Measurements from ENCODE around the gene TRAK2.
"Not testable (repeated sequence)": the region's sequence is repeated elsewhere in the genome, so short reads cannot be mapped to it uniquely, and the experiment has no call there.

Gene TRAK2
- total RNA-seq: 120 reads per million, percentile 86 among the genes with 10 or more reads in this experiment

DNA sequence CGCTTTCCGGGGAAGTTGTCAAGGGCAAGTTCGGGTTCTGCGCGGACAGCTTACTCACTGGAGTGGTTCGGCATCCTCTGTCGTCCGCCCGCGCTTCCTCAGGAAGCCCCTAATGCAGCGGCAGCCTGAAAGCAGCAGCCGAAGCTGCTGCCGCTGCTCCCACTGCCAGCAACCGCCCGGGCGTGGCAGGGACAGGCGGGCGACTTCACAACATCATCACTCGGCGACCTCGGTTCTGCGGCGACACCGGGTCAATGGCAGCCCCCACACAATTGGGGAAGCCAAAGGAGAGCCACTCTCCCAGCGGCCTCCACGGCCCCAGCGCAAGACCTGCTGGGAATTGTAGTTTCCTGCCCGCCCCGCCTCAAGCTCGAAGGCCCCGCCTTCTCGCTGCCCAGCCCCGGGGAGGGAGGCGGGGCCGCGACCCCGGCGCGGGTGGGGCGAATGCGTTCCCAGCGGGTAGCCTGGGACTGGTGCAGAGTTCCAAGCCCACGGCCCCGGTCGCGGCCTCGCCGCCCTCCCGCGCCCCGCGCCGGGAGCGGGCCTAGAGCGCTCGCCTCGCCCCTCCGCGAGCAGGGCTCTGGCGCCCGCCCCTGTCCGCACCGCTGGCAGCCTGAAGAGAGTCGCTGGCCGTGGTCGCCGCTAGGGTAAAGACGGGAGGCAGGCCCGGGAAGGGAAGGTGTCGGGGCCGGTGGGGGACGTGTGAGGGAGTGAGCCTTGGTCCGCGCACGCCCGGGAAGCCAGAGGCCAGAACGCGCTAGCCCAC, at the start of gene TRAK2, which contains the start of gene STRADB:
Gene TRAK2, minus strand, starts transcription at position 167 of the 766 bp plus-strand sequence. CDS start 30,951 bp downstream, outside the sequence.
Gene STRADB, plus strand, starts transcription at position 449 of the 766 bp plus-strand sequence. CDS start 3,101 bp downstream, outside the sequence.
- DNase-seq: peak; percentile 95

- no peak for DNase-seq
Observed at GRCh38 chr2:201500534-201500933, 49.3 kb upstream of the TRAK2 start.

GRCh38 chr2:201496785-201497184, 45.5 kb upstream of the TRAK2 start:
- DNase-seq: no peak

GRCh38 chr2:201490291-201490690, 39.0 kb upstream of the TRAK2 start:
- DNase-seq: no peak

GRCh38 chr2:201484805-201485204, 33.5 kb upstream of the TRAK2 start:
- no peak for DNase-seq

DNA sequence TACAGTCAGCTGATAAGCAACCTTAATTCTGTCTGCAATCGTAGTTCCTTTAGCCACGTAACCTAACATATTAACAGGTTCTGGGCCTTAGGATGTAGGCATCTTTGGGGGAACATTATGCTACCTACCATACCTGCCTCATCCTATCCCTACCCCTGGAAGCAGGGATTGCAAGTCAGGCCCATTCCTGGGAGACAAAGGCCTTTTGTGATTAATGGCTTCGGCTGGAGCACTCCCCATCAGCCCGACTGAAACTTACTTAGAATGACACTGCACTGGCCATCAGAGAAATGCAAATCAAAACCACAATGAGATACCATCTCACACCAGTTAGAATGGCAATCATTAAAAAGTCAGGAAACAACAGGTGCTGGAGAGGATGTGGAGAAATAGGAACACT, 32.5 kb upstream of the TRAK2 start:
- not testable (repeated sequence) for DNase-seq

GRCh38 chr2:201483342-201483741, 32.1 kb upstream of the TRAK2 start:
- no peak for DNase-seq

- no peak for DNase-seq
Observed at GRCh38 chr2:201482543-201482942, 31.3 kb upstream of the TRAK2 start.

DNA sequence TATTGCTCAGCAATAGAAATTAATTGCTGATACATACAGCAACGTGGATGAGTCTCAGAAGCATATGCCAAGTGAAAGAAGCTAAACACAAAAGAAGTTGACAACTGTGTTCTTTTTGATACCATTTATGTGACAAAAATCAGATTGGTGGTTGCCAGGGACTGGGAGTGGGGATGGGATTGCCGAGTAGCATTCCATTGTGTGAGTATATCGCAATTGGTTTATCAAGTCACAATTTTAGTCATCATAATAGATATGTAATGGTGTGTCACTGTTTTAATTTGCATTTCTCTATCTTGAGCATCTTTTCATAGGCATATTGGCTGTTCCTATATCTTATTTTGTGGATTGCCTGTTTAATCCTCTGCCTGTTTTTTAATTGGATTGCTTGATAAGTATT, 21.2 kb upstream of the TRAK2 start:
- no peak for DNase-seq

- no peak for DNase-seq
Observed at GRCh38 chr2:201471732-201472393, 20.6 kb upstream of the TRAK2 start.

DNA sequence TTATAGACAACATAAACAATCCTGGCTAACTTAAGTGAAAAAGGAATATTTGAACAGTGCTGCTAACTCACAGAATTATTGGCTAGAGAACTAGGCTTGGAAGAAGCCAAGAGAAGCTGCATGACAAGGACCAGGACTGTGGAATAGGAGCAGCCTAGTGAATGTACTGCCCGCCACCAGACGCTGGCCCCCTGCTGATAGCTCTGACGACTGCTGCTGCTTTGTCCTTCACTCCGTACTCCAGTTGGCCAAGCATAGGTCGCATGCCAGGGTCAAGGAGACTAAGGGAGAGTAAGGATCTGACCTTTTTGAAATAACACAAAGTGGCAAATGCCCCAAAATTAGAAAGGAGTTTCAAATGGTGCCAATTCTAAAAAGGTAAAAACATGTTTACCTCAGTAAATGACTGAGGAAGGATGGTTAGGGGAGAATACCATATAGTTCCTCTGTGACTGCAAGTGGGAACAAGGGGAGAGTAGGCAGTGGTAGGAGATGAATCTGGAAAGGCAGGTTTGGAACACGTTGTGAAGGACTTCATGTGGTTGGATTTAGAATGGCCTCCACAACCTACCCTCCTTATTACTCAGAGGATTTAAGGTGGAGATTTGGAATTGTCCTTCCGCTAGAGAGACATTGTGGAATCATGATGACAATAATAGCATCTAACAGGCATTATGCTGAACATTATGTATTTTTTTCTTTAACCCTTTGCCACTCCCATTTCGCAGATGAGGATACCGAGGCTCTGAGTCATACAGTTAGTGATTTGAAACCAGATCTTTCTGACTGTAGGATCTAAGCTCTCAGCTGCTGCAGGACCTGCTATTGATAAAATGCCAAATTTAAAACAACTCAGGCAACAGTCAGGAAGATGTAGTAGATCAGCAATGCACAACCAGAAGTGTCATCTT, 19.8 kb upstream of the TRAK2 start:
- DNase-seq: no peak

- DNase-seq: no peak
Observed at GRCh38 chr2:201467666-201468065, 16.4 kb upstream of the TRAK2 start.

DNA sequence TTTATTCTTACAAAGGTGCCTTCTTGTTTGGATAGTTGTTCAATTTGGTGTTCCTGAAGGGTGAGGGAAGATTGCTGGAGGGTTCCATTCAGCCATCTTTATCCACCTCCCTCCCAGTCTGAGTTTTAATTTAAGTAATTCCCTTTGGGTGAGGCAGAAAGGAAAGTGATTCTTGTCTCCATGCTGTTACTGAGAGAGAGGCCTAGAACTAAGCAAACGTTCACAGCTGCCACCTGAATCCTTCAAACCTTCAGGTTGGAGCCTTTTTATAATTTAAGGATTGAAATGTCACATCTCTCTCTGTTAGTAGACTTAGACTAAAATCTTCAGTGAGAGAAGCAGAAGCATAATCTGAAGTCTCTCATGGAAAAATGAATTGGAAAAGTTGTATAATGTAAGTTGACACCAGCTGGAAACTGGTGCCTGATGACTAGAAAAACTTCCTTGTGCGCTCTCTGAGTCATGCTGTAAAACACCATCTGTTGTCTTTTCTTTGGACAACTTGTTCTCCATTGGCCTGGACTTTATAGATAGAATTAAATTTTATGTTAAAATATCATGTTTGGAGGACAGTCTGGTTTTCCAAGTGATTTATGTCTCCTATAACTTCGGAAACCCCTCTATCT, 14.9 kb upstream of the TRAK2 start:
- DNase-seq: no peak

DNA sequence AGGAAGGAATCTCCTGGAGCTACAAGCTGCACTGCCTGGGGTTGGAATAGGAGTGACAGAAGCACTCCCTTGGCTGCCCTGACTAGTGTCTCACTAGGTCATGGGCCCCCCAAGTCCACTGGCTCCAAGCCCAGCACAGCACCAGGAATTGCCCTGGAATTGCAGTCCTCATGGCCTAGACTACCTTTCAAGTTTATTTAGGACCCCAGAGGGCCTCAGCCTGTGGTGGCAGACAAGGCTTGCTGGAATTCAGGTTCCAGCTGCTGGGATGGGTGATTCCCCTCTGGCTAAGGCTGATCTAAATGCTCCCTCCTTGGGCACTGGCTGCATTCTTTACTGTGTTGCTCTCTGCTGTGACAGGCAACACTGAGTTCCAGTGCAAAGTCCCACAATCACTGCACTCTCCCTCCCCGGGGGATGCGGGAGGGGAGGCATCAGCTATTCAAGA, 14.3 kb upstream of the TRAK2 start:
- DNase-seq: no peak

- no peak for DNase-seq
Observed at GRCh38 chr2:201464547-201464946, 13.3 kb upstream of the TRAK2 start.

DNA sequence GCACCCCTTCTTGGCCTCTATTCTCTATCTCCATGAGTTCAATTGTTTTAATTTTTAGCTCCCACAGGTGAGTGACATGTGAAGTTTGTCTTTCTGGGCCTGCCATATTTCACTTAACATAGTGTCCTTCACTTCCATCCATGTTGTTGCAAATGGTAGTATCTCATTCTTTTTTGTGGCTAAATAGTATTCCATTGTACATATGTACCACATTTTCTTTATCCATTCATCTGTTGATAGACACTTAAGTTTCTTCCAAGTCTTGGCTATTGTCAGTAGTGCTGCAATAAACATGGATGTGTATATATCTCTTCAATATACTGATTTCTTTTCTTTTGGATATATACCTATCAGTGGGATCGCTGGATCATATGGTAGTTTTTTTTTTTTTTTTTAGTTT, 9.3 kb upstream of the TRAK2 start:
- no peak for DNase-seq

- no peak for DNase-seq
Observed at GRCh38 chr2:201458381-201458780, 7.1 kb upstream of the TRAK2 start.

GRCh38 chr2:201452922-201453643, 1.8 kb upstream of the TRAK2 start:
- no peak for DNase-seq

DNA sequence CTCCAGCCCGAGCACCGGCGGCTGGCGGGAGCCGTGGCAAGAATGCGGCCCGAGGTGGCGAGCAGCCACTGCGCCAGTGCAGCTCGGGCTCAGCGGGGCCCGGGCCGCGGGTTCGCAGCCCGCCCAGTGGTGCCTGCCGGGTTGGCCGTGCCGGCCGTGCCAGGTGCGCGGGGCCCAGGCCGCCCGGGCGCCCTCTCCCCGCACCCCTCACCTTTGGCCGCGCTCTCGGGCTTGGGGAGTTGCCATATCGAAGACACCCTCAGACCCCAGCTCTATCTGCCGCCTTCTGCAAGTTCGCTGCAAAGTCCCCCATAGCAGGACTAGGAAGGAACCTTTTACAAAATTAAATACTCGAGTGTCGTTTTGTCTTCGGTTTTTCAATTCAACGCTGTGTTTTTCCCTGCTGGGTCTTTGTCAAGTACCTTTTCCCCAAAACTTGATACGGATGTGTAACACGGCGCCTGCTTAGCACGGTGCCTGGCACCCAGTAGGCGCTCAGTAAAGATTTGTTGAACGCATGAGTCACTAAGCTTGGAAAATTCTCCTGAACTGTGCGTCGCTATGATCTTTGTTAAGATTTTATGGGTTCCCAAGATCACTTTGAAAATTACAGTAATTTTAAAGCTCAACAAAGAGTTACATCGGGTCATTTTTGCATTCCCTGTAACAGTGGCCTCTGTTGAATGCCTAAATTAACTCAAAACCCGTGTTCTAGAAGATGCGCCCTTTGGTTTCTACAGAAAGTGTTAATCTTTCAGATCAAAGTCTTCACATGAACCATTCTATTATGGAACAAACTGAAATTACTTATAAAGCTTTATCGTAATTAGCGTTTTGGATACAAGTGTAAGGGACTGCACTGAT, 1.0 kb upstream of the TRAK2 start:
- DNase-seq: no peak

DNA sequence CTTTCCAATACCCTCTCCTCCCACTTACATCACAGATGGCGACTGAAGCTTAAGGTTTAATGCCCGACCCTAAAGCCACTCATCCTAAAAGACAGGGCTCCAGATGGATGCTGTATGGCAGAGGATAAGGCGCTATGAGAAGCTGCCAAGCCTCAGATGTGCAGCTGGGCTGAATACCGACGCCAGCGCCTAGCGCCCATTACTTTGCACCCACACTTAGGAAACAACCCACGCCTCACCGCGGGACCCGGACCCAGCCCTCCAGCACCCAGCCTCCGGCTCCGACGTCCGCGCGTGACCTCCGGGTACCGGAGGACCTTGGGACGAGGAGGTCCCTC, 335 bp downstream of the TRAK2 start:
- DNase-seq: no peak

GRCh38 chr2:201448701-201449100, 2.6 kb downstream of the TRAK2 start:
- DNase-seq: peak; percentile 30
